Psoas muscle (tissue), 8 donors: Measurements from ENCODE around the gene PAXX. TPM values are rescaled to one million over a fixed set of nuclear protein-coding genes. Genes with fewer than 3 reads are reported as not detected.

ENCODE experiments used
- ATAC-seq, 4 donors: fragments of 200-7000 bp; cut with Tn5 transposase; one replicate each; pipeline ENCODE4 v1.9.1; 2020; ENCODE audit warnings: moderate library complexity in 3 of 4, mild to moderate bottlenecking in 2 of 4
- DNase-seq, 2 donors: peaks; one replicate each; pipeline ENCODE4 v3.0.0-alpha.2; 2020
- H3K27ac ChIP-seq: fragments of 200-600 bp; one replicate; pipeline ENCODE4 v1.8.0; 2022
- H3K27me3 ChIP-seq, 3 donors: fragments of 200-600 bp in 1 of 3; one replicate each; pipeline versions ENCODE4 v1.6.1 to v1.8.0; 2013 to 2022; ENCODE audit warnings: low read length in 2 of 3, mild to moderate bottlenecking in 2 of 3, moderate library complexity in 1 of 3; ENCODE audit not compliant: insufficient read depth in 3 of 3
- H3K36me3 ChIP-seq, 2 donors: fragments of 200-600 bp in 1 of 2; one replicate each; pipeline versions ENCODE4 v1.6.1 to v1.8.0; 2013 to 2022; ENCODE audit warnings: low read depth in 1 of 2, mild to moderate bottlenecking in 1 of 2, moderate library complexity in 1 of 2; ENCODE audit not compliant: insufficient read depth in 1 of 2
- H3K4me1 ChIP-seq: fragments of 200-600 bp; one replicate; pipeline ENCODE4 v1.8.0; 2022
- H3K4me3 ChIP-seq: fragments of 200-600 bp; one replicate; pipeline ENCODE4 v1.8.0; 2022; ENCODE audit warnings: mild to moderate bottlenecking
- H3K9me3 ChIP-seq: fragments of 200-600 bp; one replicate; pipeline ENCODE4 v1.8.0; 2022
- WGBS, 3 donors: extraction: QIAGEN DNeasy Blood & Tissue Kit; methylation state at CpG; one replicate each; pipeline versions ENCODE4 v1.1.6 to v1.1.7; 2013; 5-methylcytosine and 5-hydroxymethylcytosine counted together
- intact Hi-C, 2 donors: fragments of 100-400 bp; cut with DNase I; formaldehyde crosslinking; loops; one replicate each; pipeline versions ENCODE4 v1.11.0 to v1.14.2; 2022
- polyA plus RNA-seq, 3 donors: library from polyadenylated mRNA; stranded (reverse); fragments of 200-250 nt; gene quantifications; one replicate each; pipeline ENCODE4 v1.2.3, GENCODE V29; 2013
- total RNA-seq, 4 donors: library from RNA; stranded (reverse); fragmentation: NEBNext Ultra II Directional in 2 of 4; extraction: Animal tissue kit (Norgen Biotek cat#: 25700) in 2 of 4; gene quantifications; one replicate each; pipeline versions ENCODE4 v1.2.1 to v1.2.4, GENCODE V29; 2021 to 2023
- TF ChIP-seq, protein P1 (sequence below): fragments of 200-600 bp; IDR thresholded peaks from one replicate; pipeline ENCODE4 v1.8.0; 2022; ENCODE audit warnings: antibody characterized with exemption
- donor health status: healthy with polysubstance abuse.
- donor health status: DM: no; HTN: no; CAD: no; lungs with moderate emphysema.
- donor health status: Bipolar disorder and iron deficiency.
- donor health status: healthy.
- donor health status: DM: yes; HTN: yes; CAD: no.
- donor health status: DM: no; HTN: no; CAD: no.
- donor health status: DM: no; HTN: no; CAD: no.
- donor health status: DM: yes; HTN: yes; CAD: no.

Gene PAXX
- total and polyA plus RNA-seq, 7 donors: 9.4 to 39.2 (median 15.6) TPM

GRCh38 chr9:136963751-136964150 is 28.5 kb upstream of the PAXX start:
- Histone ChIP-seq H3K36me3 (no peaks in the 10 kb centered on the region), H3K9me3 (no peaks in the 10 kb centered on the region), H3K4me1 (no peaks in the 10 kb centered on the region), H3K4me3 (no peak overlapping the region), H3K27me3 (peaks cover 0 to 5% (median 4%) of the 10 kb centered on the region in 3 donors), H3K27ac (no peak overlapping the region)
- 75 to 83% (median 78%) methylated on average over 11 to 12 of the region's 12 CpGs for WGBS, 3 donors
- ATAC-seq (no peak), DNase-seq (no peak)
- intact Hi-C loops: no loop called here
- TF ChIP-seq, protein P1, sequence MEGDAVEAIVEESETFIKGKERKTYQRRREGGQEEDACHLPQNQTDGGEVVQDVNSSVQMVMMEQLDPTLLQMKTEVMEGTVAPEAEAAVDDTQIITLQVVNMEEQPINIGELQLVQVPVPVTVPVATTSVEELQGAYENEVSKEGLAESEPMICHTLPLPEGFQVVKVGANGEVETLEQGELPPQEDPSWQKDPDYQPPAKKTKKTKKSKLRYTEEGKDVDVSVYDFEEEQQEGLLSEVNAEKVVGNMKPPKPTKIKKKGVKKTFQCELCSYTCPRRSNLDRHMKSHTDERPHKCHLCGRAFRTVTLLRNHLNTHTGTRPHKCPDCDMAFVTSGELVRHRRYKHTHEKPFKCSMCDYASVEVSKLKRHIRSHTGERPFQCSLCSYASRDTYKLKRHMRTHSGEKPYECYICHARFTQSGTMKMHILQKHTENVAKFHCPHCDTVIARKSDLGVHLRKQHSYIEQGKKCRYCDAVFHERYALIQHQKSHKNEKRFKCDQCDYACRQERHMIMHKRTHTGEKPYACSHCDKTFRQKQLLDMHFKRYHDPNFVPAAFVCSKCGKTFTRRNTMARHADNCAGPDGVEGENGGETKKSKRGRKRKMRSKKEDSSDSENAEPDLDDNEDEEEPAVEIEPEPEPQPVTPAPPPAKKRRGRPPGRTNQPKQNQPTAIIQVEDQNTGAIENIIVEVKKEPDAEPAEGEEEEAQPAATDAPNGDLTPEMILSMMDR: no peak

DNA sequence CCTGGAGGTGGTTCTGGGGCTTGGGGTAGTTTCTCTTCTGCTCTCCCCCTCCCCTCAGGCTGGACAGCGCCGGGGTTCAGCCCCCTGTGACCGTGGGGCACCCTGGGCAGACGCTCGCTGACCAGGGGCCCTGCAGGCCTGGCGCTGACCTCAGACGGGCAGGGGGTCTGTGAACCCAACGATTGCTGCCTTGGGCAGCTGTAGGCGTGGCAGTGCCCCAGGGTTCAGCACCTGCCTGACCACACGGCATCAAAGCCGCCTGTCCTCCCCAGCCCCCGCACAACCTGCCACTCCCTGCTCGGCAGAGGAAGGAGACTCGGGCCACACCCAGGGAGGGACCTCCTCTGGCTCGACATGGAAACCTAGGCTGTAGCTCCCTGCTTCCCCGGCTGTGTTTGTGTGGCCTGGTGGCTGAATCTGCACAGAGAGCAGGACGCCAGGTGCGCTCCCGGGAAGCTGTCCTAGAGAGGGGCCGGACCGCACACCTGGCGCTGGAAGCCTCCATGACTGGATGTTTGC is 28.0 kb upstream of the PAXX start:
- ATAC-seq (no peak), DNase-seq (no peak)
- intact Hi-C loops: no loop called here
- Histone ChIP-seq H3K4me1 (no peaks in the 10 kb centered on the region), H3K27ac (no peak overlapping the region), H3K27me3 (peaks cover 0 to 5% (median 4%) of the 10 kb centered on the region in 3 donors), H3K4me3 (no peak overlapping the region), H3K36me3 (no peaks in the 10 kb centered on the region), H3K9me3 (no peaks in the 10 kb centered on the region)
- WGBS, 3 donors: 72 to 74% (median 73%) methylated on average over 18 to 22 of the region's 22 CpGs
- TF ChIP-seq, protein P1: no peak

- Histone ChIP-seq H3K27me3 (peaks cover 0 to 4% (median 0%) of the 10 kb centered on the region in 3 donors), H3K9me3 (no peaks in the 10 kb centered on the region), H3K4me3 (no peak overlapping the region), H3K4me1 (no peaks in the 10 kb centered on the region), H3K36me3 (no peaks in the 10 kb centered on the region), H3K27ac (no peak overlapping the region)
- TF ChIP-seq, protein P1: no peak
- ATAC-seq (no peak), DNase-seq (no peak)
- intact Hi-C loops: no loop called here
- 89 to 90% (median 89%) methylated on average over 26 of the region's 26 CpGs for WGBS, 3 donors
Observed at GRCh38 chr9:136964833-136965422, 27.3 kb upstream of the PAXX start.

DNA sequence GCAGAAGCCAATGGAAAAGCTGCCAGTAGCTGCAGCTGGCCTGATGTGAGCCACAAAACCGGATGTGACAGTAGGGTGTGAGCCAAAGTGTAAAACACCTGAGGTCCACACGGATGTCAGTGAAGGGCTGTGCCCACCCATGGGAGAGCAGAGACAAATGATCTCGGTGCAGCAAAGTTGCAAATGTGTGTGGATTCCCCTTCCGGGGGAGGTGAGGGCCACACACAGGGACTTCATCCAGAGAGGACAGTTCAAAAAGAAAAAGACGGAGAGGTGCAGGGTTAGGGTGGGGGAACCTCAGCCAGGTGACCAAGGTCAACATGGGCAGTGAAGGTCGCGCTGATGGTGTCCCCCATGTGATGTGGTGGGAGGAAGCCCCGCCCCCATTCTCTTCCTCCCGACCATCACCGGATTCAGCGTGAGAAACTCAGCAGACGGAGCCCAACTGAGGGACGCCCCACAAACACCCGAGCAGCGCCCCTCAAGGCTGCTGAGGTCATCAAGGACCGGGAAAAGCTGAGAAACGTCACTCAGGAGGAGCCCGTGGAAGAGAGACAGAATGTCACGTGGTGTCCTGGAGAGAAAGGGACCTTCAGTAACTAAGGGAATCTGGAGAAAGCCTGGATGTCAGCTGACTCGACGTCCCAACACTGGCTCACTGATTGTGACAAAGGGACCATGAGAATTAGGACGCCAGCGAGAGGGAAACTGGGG is 26.3 kb upstream of the PAXX start:
- peaks cover 0 to 4% (median 0%) of the 10 kb centered on the region in 3 donors for H3K27me3 ChIP-seq
- intact Hi-C loops: no loop called here
- H3K36me3 ChIP-seq: no peaks in the 10 kb centered on the region
- 13 to 19% (median 18%) methylated on average over 23 of the region's 23 CpGs for WGBS, 3 donors
- ATAC-seq: no peak
- no peak for DNase-seq
- no peaks in the 10 kb centered on the region for H3K9me3 ChIP-seq
- H3K27ac ChIP-seq: no peak overlapping the region
- H3K4me3 ChIP-seq: no peak overlapping the region
- TF ChIP-seq, protein P1: no peak
- no peaks in the 10 kb centered on the region for H3K4me1 ChIP-seq
